ENCODE data around the gene LRRC14B.
"Not testable (repeated sequence)": the region's sequence is repeated elsewhere in the genome, so short reads cannot be mapped to it uniquely, and the experiment has no call there.

Gene LRRC14B

GRCh38 chr5:208449-209114 is 17.3 kb downstream of the LRRC14B start:
- DNase-seq = no peak

GRCh38 chr5:213803-214395 is 22.6 kb downstream of the LRRC14B start:
- DNase-seq = no peak

GRCh38 chr5:215256-215655 is 24.0 kb downstream of the LRRC14B start:
- peak; percentile 31 to 40 for DNase-seq

- DNase-seq = not testable (repeated sequence)
These were observed 24.8 kb downstream of the LRRC14B start for GRCh38 chr5:216076-216475.

DNA sequence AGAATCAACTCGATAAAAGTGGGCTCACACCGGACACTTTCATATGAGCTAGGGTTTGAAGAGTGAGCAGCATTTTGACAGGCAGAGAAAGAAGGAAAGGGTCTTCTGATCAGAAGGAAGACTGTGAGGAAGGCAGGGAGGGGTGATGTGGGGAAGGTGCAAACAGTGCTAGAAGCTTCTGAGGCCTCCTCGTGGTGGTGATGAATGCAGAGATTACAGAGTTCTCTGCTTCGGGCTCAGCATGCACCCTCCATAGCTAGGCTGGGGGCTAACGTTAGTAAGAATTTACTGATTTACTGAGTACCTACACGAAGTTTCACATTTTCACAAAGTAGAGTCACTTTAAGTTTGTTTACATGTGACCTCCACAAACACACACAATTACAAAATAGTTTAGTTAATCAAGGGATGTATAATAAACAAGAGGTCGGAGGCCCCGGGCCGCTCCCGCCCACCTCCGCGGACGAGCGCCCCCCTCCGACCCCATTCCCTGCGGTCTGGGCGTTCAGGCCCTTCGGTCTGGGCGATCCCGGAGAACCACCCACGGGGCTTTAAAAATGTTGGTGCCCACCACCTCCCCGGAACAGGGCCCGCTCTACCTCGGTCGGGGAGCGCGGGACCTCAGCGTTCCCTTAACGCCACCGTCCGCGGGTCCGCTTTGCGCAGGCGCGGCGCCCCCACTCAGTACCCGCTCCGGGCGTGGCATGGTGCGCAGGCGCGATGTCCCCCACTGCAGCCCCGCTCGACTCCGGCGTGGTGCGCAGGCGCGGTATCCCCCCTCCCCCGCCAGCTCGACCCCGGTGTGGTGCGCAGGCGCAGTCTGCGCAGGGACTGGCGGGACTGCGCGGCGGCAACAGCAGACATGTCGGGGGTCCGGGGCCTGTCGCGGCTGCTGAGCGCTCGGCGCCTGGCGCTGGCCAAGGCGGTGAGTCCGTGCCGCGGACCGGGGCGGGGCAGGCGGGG is 26.5 kb downstream of the LRRC14B start, which contains the start of the genes CCDC127 and SDHA:
TSS of gene CCDC127 (minus strand) at position 660 of the 963 bp plus-strand sequence. CDS start 1,304 bp downstream, outside the sequence.
TSS of gene SDHA (plus strand) at position 827 of the 963 bp plus-strand sequence. CDS start at position 863, 36 bp downstream.
- DNase-seq = peak; percentile 97 to 98

DNA sequence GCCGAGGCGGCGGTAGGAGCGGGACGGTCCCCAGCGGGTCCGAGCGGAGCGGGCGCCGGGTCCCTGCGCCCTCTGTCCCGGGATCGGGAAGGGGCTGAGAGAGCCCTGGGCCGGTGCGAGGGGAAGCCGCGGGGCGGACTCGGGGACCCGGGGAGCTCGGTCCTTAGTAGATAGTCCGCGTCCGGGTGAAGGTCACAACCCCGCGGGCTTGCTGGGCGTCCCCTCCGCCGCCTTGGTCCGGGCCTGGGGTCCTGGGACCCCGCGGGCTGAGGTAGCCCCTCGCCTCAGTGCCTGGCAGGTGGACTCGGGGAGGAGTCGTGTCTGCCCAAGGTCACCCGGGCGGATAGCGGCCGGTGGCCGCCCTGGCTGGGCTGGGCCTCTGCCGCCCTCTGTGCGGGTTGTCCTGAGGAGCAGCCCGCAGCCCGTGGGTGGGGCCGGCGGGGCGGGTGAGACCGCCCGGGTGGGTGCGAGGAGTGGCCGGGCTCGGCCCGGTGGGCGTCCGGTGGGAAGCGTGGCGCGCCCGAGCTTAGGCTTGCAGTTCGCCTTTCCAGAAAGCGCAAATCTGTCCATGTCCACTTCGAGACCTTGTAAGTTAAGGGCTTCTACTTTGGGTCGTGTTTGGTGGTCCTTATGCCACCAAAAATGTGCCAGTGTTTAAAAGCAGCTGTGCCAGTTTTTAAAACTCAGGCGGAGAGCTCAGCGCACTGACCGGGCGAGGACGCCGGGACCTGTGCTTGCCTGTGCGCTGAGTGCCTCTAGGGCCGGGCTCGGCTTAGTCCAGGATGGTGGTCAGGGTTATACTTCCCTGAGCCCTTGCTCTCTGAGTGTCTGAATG is 27.4 kb downstream of the LRRC14B start:
- DNase-seq = peak; percentile 44 to 53

GRCh38 chr5:219460-219863 is 28.2 kb downstream of the LRRC14B start:
- peak; percentile 47 to 49 for DNase-seq

DNA sequence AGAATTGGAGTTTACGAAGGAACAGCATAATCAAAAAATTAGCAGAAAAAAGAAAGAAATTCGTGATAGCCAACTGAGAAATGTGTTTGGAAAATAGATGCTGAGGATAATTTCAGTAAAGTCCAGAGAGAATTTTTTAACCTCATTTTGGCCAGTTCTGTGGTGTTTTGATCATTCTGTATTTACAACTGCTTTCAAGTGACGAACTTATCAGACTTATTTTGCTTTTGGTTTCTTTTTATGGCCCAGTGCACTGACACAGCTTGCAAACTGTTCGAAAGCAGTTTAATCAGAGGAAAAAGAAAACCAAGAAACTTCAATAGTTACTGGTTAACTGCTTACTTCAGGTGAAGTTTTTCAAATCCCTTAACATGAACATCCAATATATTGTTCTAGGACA is 28.7 kb downstream of the LRRC14B start:
- DNase-seq = no peak

DNA sequence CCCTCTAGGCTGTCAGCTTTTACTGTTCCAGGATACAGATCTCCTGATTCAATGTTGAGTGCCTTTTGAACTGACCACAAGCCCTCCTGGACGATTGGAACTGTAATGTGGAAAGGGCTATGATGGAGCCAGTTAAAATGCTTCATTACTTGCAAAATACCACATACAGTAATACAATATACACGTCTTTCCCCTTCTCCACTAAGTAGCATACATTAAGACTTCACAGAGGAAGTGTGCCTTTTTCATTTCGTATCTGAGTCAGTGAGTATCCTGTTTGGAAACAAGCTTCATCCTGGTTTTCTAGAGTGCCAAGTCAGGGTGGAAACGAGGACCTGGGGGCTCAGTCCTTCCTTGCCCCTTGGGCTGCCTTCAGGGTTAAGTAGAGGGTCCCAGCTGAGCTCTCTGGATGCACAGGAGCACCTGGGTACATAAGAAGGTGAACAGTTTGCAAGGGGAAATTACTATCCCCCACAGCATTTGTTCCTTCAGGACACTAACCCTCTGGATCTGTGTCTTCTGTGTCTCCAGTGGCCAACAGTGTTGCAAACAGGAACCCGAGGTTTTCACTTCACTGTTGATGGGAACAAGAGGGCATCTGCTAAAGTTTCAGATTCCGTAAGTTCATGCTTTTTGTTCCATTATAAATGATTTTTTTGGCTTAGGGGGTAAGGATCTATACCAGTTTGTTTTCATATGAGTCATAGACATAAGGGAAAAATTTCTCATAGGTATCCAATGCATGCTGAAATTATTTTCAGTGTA is 31.8 kb downstream of the LRRC14B start:
- peak in 1 of 2 experiments; percentile 12 for DNase-seq

GRCh38 chr5:223791-224190 is 32.5 kb downstream of the LRRC14B start:
- no peak for DNase-seq

DNA sequence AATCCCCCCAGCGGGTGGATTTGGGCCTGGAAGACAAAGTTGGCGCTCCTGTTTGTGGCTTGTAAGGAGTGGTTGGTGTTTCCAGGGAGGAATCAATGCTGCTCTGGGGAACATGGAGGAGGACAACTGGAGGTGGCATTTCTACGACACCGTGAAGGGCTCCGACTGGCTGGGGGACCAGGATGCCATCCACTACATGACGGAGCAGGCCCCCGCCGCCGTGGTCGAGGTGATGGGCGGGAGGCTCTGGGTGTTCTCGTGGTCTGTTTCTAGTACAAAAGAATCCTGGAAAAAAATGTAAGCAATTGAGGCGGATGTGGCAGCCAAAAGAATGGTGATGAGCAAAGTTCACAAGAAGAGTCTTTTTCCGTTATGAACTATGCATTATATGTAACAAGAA is 34.0 kb downstream of the LRRC14B start:
- DNase-seq = no peak

GRCh38 chr5:227375-227774 is 36.1 kb downstream of the LRRC14B start:
- DNase-seq = not testable (repeated sequence)

GRCh38 chr5:228886-229285 is 37.6 kb downstream of the LRRC14B start:
- no peak for DNase-seq

GRCh38 chr5:230711-231110 is 39.4 kb downstream of the LRRC14B start:
- no peak for DNase-seq

- DNase-seq = no peak
These were observed 40.4 kb downstream of the LRRC14B start for GRCh38 chr5:231661-232060.

DNA sequence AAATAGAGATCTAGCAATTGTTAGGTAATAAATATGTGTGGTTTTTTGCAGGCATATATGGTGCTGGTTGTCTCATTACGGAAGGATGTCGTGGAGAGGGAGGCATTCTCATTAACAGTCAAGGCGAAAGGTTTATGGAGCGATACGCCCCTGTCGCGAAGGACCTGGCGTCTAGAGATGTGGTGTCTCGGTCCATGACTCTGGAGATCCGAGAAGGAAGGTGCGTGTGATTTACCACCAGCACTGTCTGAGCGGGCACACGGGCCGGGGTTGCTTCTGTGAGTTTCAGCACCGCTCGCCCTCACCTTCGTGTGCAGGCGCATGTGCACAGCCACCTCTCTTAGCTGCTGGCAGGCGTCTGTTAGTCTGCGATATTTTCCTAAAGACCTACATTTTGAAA is 42.1 kb downstream of the LRRC14B start:
- not testable (repeated sequence) for DNase-seq

DNA sequence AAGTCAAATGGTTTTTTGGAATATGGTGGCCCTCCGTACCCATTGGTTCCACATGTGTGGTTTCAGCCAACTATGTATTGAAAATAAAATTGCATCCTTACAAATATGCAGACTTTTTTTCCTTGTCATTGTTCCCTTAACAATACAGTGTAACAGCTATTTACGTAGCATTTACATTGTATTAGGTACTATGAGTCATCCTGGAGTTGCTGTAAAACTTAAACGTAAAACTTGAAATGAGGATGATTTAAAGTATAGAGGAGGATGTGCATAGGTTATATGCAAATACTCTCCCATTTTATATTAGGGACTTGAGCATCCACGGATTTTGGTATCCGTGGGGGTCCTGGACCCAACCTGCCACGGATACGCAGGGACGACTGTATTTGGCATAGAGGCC is 43.2 kb downstream of the LRRC14B start:
- no peak for DNase-seq

GRCh38 chr5:235527-235926 is 44.2 kb downstream of the LRRC14B start:
- not testable (repeated sequence) for DNase-seq

DNA sequence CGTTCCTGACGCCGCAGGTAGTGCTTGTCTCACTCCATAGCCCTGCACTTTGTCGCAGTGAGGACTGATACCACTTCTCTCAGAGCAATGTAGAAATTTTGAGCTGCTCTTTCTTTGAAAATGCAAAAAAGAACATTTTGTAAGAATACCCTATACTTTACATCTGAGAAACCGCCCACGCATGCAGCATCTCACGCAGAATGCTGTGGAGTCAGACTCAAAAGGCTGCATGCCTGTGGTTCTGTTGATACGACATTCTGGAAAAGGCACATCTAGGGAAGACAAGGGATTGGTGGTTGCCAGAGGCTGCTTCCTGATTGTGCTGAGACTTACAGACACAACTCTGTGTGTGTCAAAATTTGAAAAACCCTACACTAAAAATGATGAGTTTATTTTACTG is 46.6 kb downstream of the LRRC14B start:
- not testable (repeated sequence) for DNase-seq

- DNase-seq = not testable (repeated sequence)
These were observed 49.3 kb downstream of the LRRC14B start for GRCh38 chr5:240550-240949.

DNA sequence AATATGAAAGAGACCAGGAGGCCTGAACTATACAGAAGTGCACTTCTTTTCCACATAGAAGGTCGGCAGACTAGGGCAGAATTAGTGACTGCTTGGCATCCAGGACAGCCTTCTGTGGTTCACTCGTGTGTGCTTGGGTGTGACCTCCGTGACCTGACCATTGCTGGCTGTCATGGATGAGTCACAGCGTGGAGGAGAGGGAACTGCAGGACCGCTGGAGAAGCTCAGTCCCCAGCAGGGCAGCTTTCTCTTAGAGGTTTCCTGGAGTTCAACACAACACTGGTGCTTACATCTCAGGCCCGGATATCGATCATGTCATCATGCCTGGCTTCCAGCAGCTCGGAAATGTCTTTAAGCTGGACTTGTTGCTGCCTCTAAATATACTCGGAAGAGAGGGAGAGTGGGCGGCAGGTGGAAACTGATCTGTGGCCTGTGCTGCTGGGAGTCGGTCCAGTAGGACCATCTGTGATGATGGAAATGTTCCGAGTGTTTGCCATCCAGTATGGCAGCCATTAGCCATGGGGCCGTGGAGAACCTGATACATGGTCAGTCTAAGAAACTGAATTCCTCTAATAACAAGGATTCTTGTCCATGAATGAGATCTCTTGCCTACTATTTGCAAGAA is 49.9 kb downstream of the LRRC14B start:
- DNase-seq = not testable (repeated sequence)

Measured in activated T-cell treated with anti-CD3 and anti-CD28 coated beads, Interleukin-2, amount 50 U/mL, for 48 hours (primary cell).